ENCODE data around the gene APOBEC3C.
A peak's percentile ranks its signal among the peaks of the same experiment; 100 is the strongest.
"Not testable (repeated sequence)": the region's sequence is repeated elsewhere in the genome, so short reads cannot be mapped to it uniquely, and the experiment has no call there.

The APOBEC3C gene

GRCh38 chr22:39024519-39025308 lies 10.7 kb downstream of the APOBEC3C start:
- peak; percentile 55 for DNase-seq

- no peak for DNase-seq
Observed at GRCh38 chr22:39026509-39027150, 12.6 kb downstream of the APOBEC3C start.

GRCh38 chr22:39027717-39028116 lies 13.7 kb downstream of the APOBEC3C start:
- no peak for DNase-seq

- no peak for DNase-seq
Observed at GRCh38 chr22:39028281-39028680, 14.2 kb downstream of the APOBEC3C start.

GRCh38 chr22:39029227-39029626 lies 15.2 kb downstream of the APOBEC3C start:
- no peak for DNase-seq

GRCh38 chr22:39030705-39031104 lies 16.6 kb downstream of the APOBEC3C start:
- DNase-seq: no peak

GRCh38 chr22:39031434-39032295 lies 17.6 kb downstream of the APOBEC3C start:
- DNase-seq: not testable (repeated sequence)

- not testable (repeated sequence) for DNase-seq
Observed at GRCh38 chr22:39037071-39037470, 23.0 kb downstream of the APOBEC3C start.

- DNase-seq: no peak
Observed at GRCh38 chr22:39039306-39040126, 25.5 kb downstream of the APOBEC3C start.

- DNase-seq: not testable (repeated sequence)
Observed at GRCh38 chr22:39040155-39040537, 26.1 kb downstream of the APOBEC3C start.

- DNase-seq: peak; percentile 72
Observed at GRCh38 chr22:39040538-39041296, 26.7 kb downstream of the APOBEC3C start, which contains the start of gene APOBEC3F. Gene APOBEC3F, plus strand, starts transcription at chr22:39040864. Its CDS starts 97 bp downstream, at chr22:39040961.

- DNase-seq: no peak
Observed at GRCh38 chr22:39041908-39042307, 27.9 kb downstream of the APOBEC3C start.

GRCh38 chr22:39043063-39043462 lies 29.0 kb downstream of the APOBEC3C start:
- DNase-seq: not testable (repeated sequence)

GRCh38 chr22:39045136-39045535 lies 31.1 kb downstream of the APOBEC3C start:
- DNase-seq: not testable (repeated sequence)

GRCh38 chr22:39049486-39049885 lies 35.4 kb downstream of the APOBEC3C start:
- DNase-seq: not testable (repeated sequence)

- not testable (repeated sequence) for DNase-seq
Observed at GRCh38 chr22:39051844-39052495, 37.9 kb downstream of the APOBEC3C start.

- no peak for DNase-seq
Observed at GRCh38 chr22:39055658-39056057, 41.6 kb downstream of the APOBEC3C start.

GRCh38 chr22:39061290-39061689 lies 47.2 kb downstream of the APOBEC3C start:
- DNase-seq: not testable (repeated sequence)

GRCh38 chr22:39061951-39062350 lies 47.9 kb downstream of the APOBEC3C start:
- not testable (repeated sequence) for DNase-seq

GRCh38 chr22:39063904-39064303 lies 49.8 kb downstream of the APOBEC3C start:
- peak; percentile 15 for DNase-seq

All from RPMI8226 (cell line).